Renal cortical epithelial cell (primary cell): Measurements from ENCODE around the gene DCUN1D1. TPM values are rescaled to one million over a fixed set of nuclear protein-coding genes. Genes with fewer than 3 reads are reported as not detected.
A peak's percentile ranks its signal among the peaks of the same experiment; 100 is the strongest.
"Not testable (repeated sequence)": the region's sequence is repeated elsewhere in the genome, so short reads cannot be mapped to it uniquely, and the experiment has no call there.

Source experiments
- DNase-seq: peaks from one replicate; pipeline ENCODE4 v3.0.0-alpha.2; 2011; ENCODE audit warnings: low read depth
- total RNA-seq: library from RNA; depleted of rRNA; stranded (reverse); fragments of >200 nt; gene quantifications from 2 replicates; pipeline ENCODE4 v1.2.3, GENCODE V29; 2014

DCUN1D1 gene
- 58.2 and 60.8 TPM in 2 replicates for total RNA-seq

GRCh38 chr3:182980204-182981037, at the start of gene DCUN1D1:
DCUN1D1 (minus strand) TSS chr3:182980538; CDS start chr3:182980489, 49 bp downstream.
- DNase-seq: peak; percentile 32

GRCh38 chr3:183028416-183028815, 48.1 kb upstream of the DCUN1D1 start:
- DNase-seq: no peak

DNA sequence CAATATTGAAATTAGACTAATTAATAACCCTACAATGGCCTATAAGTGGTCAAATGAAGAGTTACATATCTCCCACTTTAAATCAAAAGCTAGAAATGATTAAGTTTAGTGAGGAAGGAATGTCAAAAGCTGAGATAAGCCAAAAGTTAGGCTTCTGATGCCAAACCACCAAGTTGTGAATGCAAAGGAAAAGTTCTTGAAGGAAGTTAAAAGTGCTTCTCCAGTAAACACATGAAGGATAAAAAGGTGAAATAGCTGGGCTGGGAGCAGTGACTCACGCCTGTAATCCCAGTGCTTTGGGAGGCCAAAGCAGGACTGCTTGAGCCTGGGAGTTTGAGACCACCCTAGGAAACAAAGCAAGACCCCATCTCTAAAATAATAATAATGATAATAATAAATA, 46.9 kb upstream of the DCUN1D1 start:
- no peak for DNase-seq

- no peak for DNase-seq
Observed at GRCh38 chr3:183022936-183023516, 42.7 kb upstream of the DCUN1D1 start.

GRCh38 chr3:183018421-183019192, 38.3 kb upstream of the DCUN1D1 start:
- DNase-seq: no peak

- DNase-seq: no peak
Observed at GRCh38 chr3:183015185-183015584, 34.8 kb upstream of the DCUN1D1 start.

- no peak for DNase-seq
Observed at GRCh38 chr3:183013856-183014255, 33.5 kb upstream of the DCUN1D1 start.

- no peak for DNase-seq
Observed at GRCh38 chr3:183013074-183013473, 32.7 kb upstream of the DCUN1D1 start.

- no peak for DNase-seq
Observed at GRCh38 chr3:183008800-183009199, 28.5 kb upstream of the DCUN1D1 start.

- DNase-seq: no peak
Observed at GRCh38 chr3:183008303-183008702, 28.0 kb upstream of the DCUN1D1 start.

- DNase-seq: no peak
Observed at GRCh38 chr3:183006396-183007002, 26.2 kb upstream of the DCUN1D1 start.

DNA sequence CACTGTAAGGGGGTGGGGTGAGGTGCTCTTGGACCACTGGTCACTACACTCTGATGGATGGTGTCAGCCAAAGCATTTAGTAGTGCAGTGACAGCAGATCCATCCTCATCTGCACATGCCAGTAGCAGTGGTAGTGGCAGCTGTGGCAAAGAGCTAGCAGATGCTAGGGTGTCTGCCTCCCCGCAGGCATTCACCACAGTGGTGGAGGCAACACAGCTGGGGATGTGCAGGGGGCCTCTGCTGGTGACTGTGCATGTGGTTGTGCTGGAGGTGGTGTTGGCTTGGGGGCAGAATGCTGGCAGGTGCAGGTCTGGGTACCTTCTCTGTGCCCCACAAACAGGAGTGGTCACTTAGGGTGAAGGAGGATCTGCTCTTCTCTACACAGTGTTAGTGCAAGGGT, 19.4 kb upstream of the DCUN1D1 start:
- no peak for DNase-seq

DNA sequence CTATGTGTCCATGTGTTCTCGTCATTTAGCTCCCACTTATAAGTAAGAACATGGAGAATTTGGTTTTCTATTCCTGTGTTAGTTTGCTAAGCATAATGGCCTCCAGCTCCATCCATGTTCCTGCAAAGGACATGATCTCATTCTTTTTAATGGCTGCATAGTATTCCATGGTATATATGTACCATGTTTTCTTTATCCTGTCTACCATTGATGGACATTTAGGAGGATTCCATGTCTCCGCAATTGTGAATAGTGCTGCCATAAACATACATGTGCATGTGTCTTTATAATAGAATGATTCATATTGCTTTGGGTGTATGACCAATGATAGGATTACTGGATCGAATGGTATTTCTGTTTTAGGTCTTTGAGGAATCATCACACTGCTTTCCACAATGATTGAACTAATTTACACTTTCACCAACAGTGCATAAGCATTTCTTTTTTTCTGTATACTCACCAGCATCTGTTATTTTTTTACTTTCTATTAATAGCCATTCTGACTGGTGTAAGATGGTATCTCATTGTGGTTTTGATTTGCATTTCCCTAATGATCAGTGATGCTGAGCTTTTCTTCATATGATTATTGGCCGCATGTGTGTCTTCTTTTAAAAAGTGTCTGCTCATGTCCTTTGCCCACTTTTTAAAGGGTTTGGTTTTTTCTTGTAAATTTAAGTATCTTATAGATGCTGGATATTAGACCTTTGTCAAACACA, 13.3 kb upstream of the DCUN1D1 start:
- not testable (repeated sequence) for DNase-seq

- DNase-seq: no peak
Observed at GRCh38 chr3:182989566-182989965, 9.2 kb upstream of the DCUN1D1 start.

DNA sequence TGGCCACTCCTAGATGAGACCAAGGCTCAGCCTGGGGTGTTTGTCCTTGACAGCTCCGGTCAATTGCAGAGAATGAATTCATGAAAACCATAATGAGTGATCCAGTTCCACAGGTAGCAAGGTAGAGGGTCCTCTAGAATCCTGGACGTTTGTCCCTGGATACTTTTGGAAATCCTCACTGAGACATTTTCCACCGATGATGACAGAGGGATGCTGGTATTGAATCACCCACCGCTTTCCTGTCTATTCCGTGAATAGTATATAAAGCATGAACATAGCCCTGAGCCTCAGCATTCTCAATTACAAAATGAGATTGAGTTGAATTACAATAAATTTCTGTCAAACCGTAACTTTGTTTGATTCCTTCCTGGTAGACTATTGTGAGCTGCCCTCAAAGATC, 5.7 kb upstream of the DCUN1D1 start:
- no peak for DNase-seq

DNA sequence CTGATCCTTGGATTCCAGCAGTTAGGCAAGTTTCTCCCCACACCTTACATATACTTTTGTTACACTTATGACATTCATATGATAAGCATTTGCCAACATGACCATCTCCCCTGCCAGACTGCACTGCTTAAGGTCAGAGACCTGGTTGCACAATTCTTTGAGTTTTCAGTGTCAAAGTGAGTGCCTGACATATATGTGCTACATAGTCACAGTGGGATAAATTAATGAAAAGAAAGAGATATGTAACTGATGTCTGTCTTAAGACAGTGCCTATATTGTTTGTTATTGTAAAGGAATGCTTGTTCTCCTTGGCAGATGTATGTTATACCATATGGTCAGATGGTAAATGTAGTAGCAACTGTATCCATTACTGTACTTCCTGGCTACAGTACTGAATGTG, 3.5 kb upstream of the DCUN1D1 start:
- no peak for DNase-seq

GRCh38 chr3:182981038-182981380, 671 bp upstream of the DCUN1D1 start:
- DNase-seq: no peak

GRCh38 chr3:182979674-182980191, 605 bp downstream of the DCUN1D1 start:
- DNase-seq: no peak

GRCh38 chr3:182979103-182979673, 1.1 kb downstream of the DCUN1D1 start:
- no peak for DNase-seq

DNA sequence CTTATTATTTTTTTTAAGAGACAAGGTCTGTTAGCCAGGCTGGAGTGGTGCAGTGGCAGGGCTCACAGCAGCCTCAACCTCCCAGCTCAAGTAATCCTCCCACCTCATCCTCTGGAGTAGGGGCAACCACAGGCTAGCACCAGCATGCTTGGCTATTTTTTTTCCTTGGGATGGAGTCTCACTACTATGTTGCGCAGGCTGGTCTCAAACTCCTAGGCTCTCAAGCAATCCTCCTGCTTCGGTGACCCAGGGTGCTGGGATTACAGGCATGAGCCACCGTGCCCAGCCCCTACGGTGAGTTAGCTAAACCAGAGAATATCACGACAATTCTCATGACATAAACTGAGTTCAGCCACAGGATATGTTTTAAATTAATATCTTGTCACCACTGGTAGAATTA, 2.0 kb downstream of the DCUN1D1 start:
- no peak for DNase-seq

- no peak for DNase-seq
Observed at GRCh38 chr3:182973047-182973446, 7.3 kb downstream of the DCUN1D1 start.
